Measurements from ENCODE around the gene TMBIM1.

The TMBIM1 gene

GRCh38 chr2:218269900-218270720 lies 22.2 kb downstream of the TMBIM1 start, which contains the start of the genes AAMP and PNKD:
AAMP (minus strand) TSS chr2:218270137; CDS start chr2:218270086, 51 bp downstream.
PNKD (plus strand) TSS chr2:218270519; CDS start chr2:218270536, 17 bp downstream.
- peaks cover 88% of the 10 kb centered on the region for H3K36me3 Mint-ChIP-seq (ENCODE audit: low read depth)
- H3K4me3 Mint-ChIP-seq, result peak within 1 kb of the TSS; percentile 85
- peaks cover 69% of the 10 kb centered on the region for H3K4me1 Mint-ChIP-seq (ENCODE audit: low read depth)
- no peaks in the 10 kb centered on the region for H3K9me3 Mint-ChIP-seq
- H3K27ac Mint-ChIP-seq, result peak within 1 kb of the TSS; percentile 89
- intact Hi-C loops (cut with micrococcal nuclease), result loop anchor here (1.0 to 5.0 kb wide), 2 partner anchors 129 to 297 kb away; partner anchors contain the start of genes CNOT9, CTDSP1 and USP37
- H3K27me3 Mint-ChIP-seq, result no peaks in the 10 kb centered on the region

GRCh38 chr2:218267259-218267658 lies 25.0 kb downstream of the TMBIM1 start:
- H3K36me3 Mint-ChIP-seq (ENCODE audit: low read depth), result peaks cover 86% of the 10 kb centered on the region
- H3K9me3 Mint-ChIP-seq, result no peaks in the 10 kb centered on the region
- peaks cover 82% of the 10 kb centered on the region for H3K4me1 Mint-ChIP-seq (ENCODE audit: low read depth)
- no peaks in the 10 kb centered on the region for H3K27me3 Mint-ChIP-seq
- no peak overlapping the region for H3K4me3 Mint-ChIP-seq
- no peak overlapping the region for H3K27ac Mint-ChIP-seq
- intact Hi-C loops (cut with micrococcal nuclease), result no loop called here

GRCh38 chr2:218266316-218266979 lies 25.9 kb downstream of the TMBIM1 start:
- Mint-ChIP-seq H3K27me3 (no peaks in the 10 kb centered on the region), H3K9me3 (no peaks in the 10 kb centered on the region), H3K4me1 (ENCODE audit: low read depth) (peaks cover 82% of the 10 kb centered on the region), H3K36me3 (ENCODE audit: low read depth) (peaks cover 78% of the 10 kb centered on the region), H3K4me3 (no peak overlapping the region), H3K27ac (peak overlapping the region; percentile 77)
- intact Hi-C loops (cut with micrococcal nuclease), result no loop called here

- Mint-ChIP-seq H3K4me3 (no peak overlapping the region), H3K27me3 (no peaks in the 10 kb centered on the region), H3K36me3 (ENCODE audit: low read depth) (peaks cover 76% of the 10 kb centered on the region), H3K27ac (peak overlapping the region; percentile 77), H3K4me1 (ENCODE audit: low read depth) (peaks cover 82% of the 10 kb centered on the region), H3K9me3 (no peaks in the 10 kb centered on the region)
- intact Hi-C loops (cut with micrococcal nuclease), result no loop called here
Measured at GRCh38 chr2:218265626-218266025, 26.7 kb downstream of the TMBIM1 start.

GRCh38 chr2:218264773-218265561 lies 27.3 kb downstream of the TMBIM1 start:
- H3K4me1 Mint-ChIP-seq (ENCODE audit: low read depth), result peaks cover 88% of the 10 kb centered on the region
- no peaks in the 10 kb centered on the region for H3K9me3 Mint-ChIP-seq
- peak overlapping the region; percentile 77 for H3K27ac Mint-ChIP-seq
- H3K36me3 Mint-ChIP-seq (ENCODE audit: low read depth), result peaks cover 69% of the 10 kb centered on the region
- H3K27me3 Mint-ChIP-seq, result no peaks in the 10 kb centered on the region
- H3K4me3 Mint-ChIP-seq, result no peak overlapping the region
- intact Hi-C loops (cut with micrococcal nuclease), result no loop called here

GRCh38 chr2:218263817-218264641 lies 28.3 kb downstream of the TMBIM1 start:
- Mint-ChIP-seq H3K4me3 (no peak overlapping the region), H3K36me3 (ENCODE audit: low read depth) (peaks cover 60% of the 10 kb centered on the region), H3K4me1 (ENCODE audit: low read depth) (peaks cover 90% of the 10 kb centered on the region), H3K9me3 (no peaks in the 10 kb centered on the region), H3K27me3 (no peaks in the 10 kb centered on the region), H3K27ac (peak overlapping the region; percentile 77)
- intact Hi-C loops (cut with micrococcal nuclease), result no loop called here

GRCh38 chr2:218262631-218263586 lies 29.4 kb downstream of the TMBIM1 start:
- no peaks in the 10 kb centered on the region for H3K27me3 Mint-ChIP-seq
- H3K4me3 Mint-ChIP-seq, result peak overlapping the region; percentile 4
- peak overlapping the region; percentile 77 for H3K27ac Mint-ChIP-seq
- peaks cover 55% of the 10 kb centered on the region for H3K36me3 Mint-ChIP-seq (ENCODE audit: low read depth)
- H3K4me1 Mint-ChIP-seq (ENCODE audit: low read depth), result peaks cover 96% of the 10 kb centered on the region
- intact Hi-C loops (cut with micrococcal nuclease), result no loop called here
- H3K9me3 Mint-ChIP-seq, result no peaks in the 10 kb centered on the region

- Mint-ChIP-seq H3K4me1 (ENCODE audit: low read depth) (peaks cover 98% of the 10 kb centered on the region), H3K27me3 (no peaks in the 10 kb centered on the region), H3K9me3 (no peaks in the 10 kb centered on the region), H3K27ac (peak overlapping the region; percentile 81), H3K36me3 (ENCODE audit: low read depth) (peaks cover 48% of the 10 kb centered on the region), H3K4me3 (peak overlapping the region; percentile 68)
- intact Hi-C loops (cut with micrococcal nuclease), result no loop called here
Measured at GRCh38 chr2:218262237-218262600, 30.1 kb downstream of the TMBIM1 start.

GRCh38 chr2:218261423-218262236 lies 30.7 kb downstream of the TMBIM1 start:
- H3K36me3 Mint-ChIP-seq (ENCODE audit: low read depth), result peaks cover 45% of the 10 kb centered on the region
- no peaks in the 10 kb centered on the region for H3K9me3 Mint-ChIP-seq
- H3K4me1 Mint-ChIP-seq (ENCODE audit: low read depth), result peaks cover 98% of the 10 kb centered on the region
- intact Hi-C loops (cut with micrococcal nuclease), result no loop called here
- peak overlapping the region; percentile 81 for H3K27ac Mint-ChIP-seq
- peak overlapping the region; percentile 68 for H3K4me3 Mint-ChIP-seq
- H3K27me3 Mint-ChIP-seq, result no peaks in the 10 kb centered on the region

GRCh38 chr2:218260742-218261422 lies 31.4 kb downstream of the TMBIM1 start, which contains the start of gene GPBAR1:
GPBAR1 (plus strand) TSS chr2:218261015; CDS start chr2:218262725, 1,710 bp downstream.
- peak within 1 kb of the TSS; percentile 68 for H3K4me3 Mint-ChIP-seq

GRCh38 chr2:218260166-218260565 lies 32.1 kb downstream of the TMBIM1 start:
- H3K27ac Mint-ChIP-seq, result peak overlapping the region; percentile 81
- intact Hi-C loops (cut with micrococcal nuclease), result no loop called here
- H3K27me3 Mint-ChIP-seq, result no peaks in the 10 kb centered on the region
- H3K9me3 Mint-ChIP-seq, result no peaks in the 10 kb centered on the region
- no peak overlapping the region for H3K4me3 Mint-ChIP-seq
- H3K4me1 Mint-ChIP-seq (ENCODE audit: low read depth), result peaks cover 98% of the 10 kb centered on the region
- peaks cover 45% of the 10 kb centered on the region for H3K36me3 Mint-ChIP-seq (ENCODE audit: low read depth)

More at GRCh38 chr2:218260742-218261422, 31.4 kb downstream of the TMBIM1 start, which contains the start of gene GPBAR1:
- peaks cover 98% of the 10 kb centered on the region for H3K4me1 Mint-ChIP-seq (ENCODE audit: low read depth)
- H3K27ac Mint-ChIP-seq, result peak within 1 kb of the TSS; percentile 81
- no peaks in the 10 kb centered on the region for H3K27me3 Mint-ChIP-seq
- H3K36me3 Mint-ChIP-seq (ENCODE audit: low read depth), result peaks cover 45% of the 10 kb centered on the region
- H3K9me3 Mint-ChIP-seq, result no peaks in the 10 kb centered on the region
- intact Hi-C loops (cut with micrococcal nuclease), result no loop called here
